HepG2 (cell line): ENCODE results near the gene PRSS2. TPM values are rescaled to one million over a fixed set of nuclear protein-coding genes. Genes with fewer than 3 reads are reported as not detected.

Experiments
- ATAC-seq: fragments of 200-7000 bp; cut with Tn5 transposase; 3 replicates; pipeline ENCODE4 v1.9.1; 2020; ENCODE audit warnings: mild to moderate bottlenecking, moderate library complexity
- BruUV-seq: library from RNA; stranded (reverse); fragments of 400-500 nt; replicated peaks from 2 replicates; lab custom pipeline; 2021; lab: Mats Ljungman, UMichigan
- CTCF ChIA-PET: fragments of 300-600 bp; formaldehyde crosslinking; extraction: SDS; loops from one replicate; lab custom pipeline; 2021; ENCODE audit warnings: low total read pairs, inconsistent platforms, low intra/inter-chr PET ratio; lab: Yijun Ruan, JAX
- POLR2A ChIA-PET: fragments of 350-600 bp; sonication (Branson Sonifier 250); formaldehyde crosslinking; loops from one replicate; lab custom pipeline; 2020; ENCODE audit warnings: antibody characterized with exemption, inconsistent platforms; lab: Yijun Ruan, JAX
- DNase-seq: peaks from one replicate; pipeline ENCODE4 v3.0.0-alpha.2; 2015; ENCODE audit warnings: low spot score
- FAIRE-seq: peaks from 3 replicates; lab custom pipeline; 2011; peaks lifted over from hg19 to GRCh38; lab: Jason Lieb, UNC
- H2AFZ ChIP-seq: one replicate; pipeline ENCODE4 v1.6.1; 2011; ENCODE audit warnings: low read length, inconsistent platforms
- H3K27ac ChIP-seq: fragments of 300-600 bp; 3 replicates; pipeline ENCODE4 v1.8.0; 2011; ENCODE audit warnings: mixed run types, mild to moderate bottlenecking, mixed read lengths, low read length, inconsistent platforms; ENCODE audit not compliant: insufficient read depth; ENCODE audit errors: extremely low read length
- H3K27me3 ChIP-seq, 2 experiments: fragments of 200-600 bp in 1 of 2; 2 replicates in 1 of 2; 3 replicates in 1 of 2; pipeline versions ENCODE4 v1.6.0 to v1.8.0; 2011; ENCODE audit warnings: low read length in 2 of 2, mild to moderate bottlenecking in 2 of 2, moderate library complexity in 2 of 2, inconsistent platforms in 1 of 2; ENCODE audit not compliant: insufficient read depth in 2 of 2, control insufficient read depth in 1 of 2
- H3K36me3 ChIP-seq, 2 experiments: fragments of 200-600 bp in 1 of 2; replicated peaks in 1 of 2; 2 replicates in 1 of 2; 3 replicates in 1 of 2; pipeline versions ENCODE4 v1.5.1 to v1.8.0; 2011; ENCODE audit warnings: low read length in 2 of 2, inconsistent platforms in 1 of 2; ENCODE audit not compliant: insufficient read depth in 2 of 2, control insufficient read depth in 1 of 2
- H3K4me1 ChIP-seq: 2 replicates; pipeline ENCODE4 v1.5.1; 2012; ENCODE audit warnings: low read length, inconsistent platforms; ENCODE audit not compliant: insufficient read depth
- H3K4me2 ChIP-seq: 2 replicates; pipeline ENCODE4 v1.6.0; 2011; ENCODE audit warnings: low read depth, low read length, inconsistent platforms
- H3K4me3 ChIP-seq, 3 experiments: fragments of 200-600 bp in 1 of 3; sonication (generic), shearing (Covaris generic) in 1 of 3; replicated peaks in 1 of 3; 2 replicates each; pipeline ENCODE4 v1.5.1; 2011 to 2016; ENCODE audit warnings: low read length in 3 of 3, inconsistent platforms in 2 of 3, low read depth in 2 of 3, mild to moderate bottlenecking in 2 of 3, control low read depth in 1 of 3, mixed read lengths in 1 of 3; ENCODE audit not compliant: insufficient read depth in 1 of 3
- H3K79me2 ChIP-seq: one replicate; pipeline ENCODE4 v1.6.1; 2011; ENCODE audit warnings: low read length, inconsistent platforms; ENCODE audit not compliant: insufficient read depth
- H3K9ac ChIP-seq: 2 replicates; pipeline ENCODE4 v1.6.0; 2011; ENCODE audit warnings: mild to moderate bottlenecking, low read depth, low read length, inconsistent platforms; ENCODE audit not compliant: insufficient read depth
- H3K9me3 ChIP-seq: 2 replicates; pipeline ENCODE4 v1.5.1; 2012; ENCODE audit warnings: mild to moderate bottlenecking, low read length
- H4K20me1 ChIP-seq: 2 replicates; pipeline ENCODE4 v1.6.0; 2011; ENCODE audit warnings: inconsistent platforms, mild to moderate bottlenecking, low read length, moderate library complexity; ENCODE audit not compliant: insufficient read depth
- CBX2 ChIP-seq, 2 experiments: fragments of 200-600 bp in 1 of 2; sonication (generic); formaldehyde crosslinking in 1 of 2; IDR thresholded peaks; 2 replicates each; pipeline versions ENCODE4 v1.7.0 to v1.8.1; 2018 to 2022; ENCODE audit warnings: low read depth in 2 of 2, low read length in 1 of 2, mild to moderate bottlenecking in 1 of 2, missing genetic modification reagents in 1 of 2
- FOSL1 ChIP-seq: sonication (generic); formaldehyde crosslinking; IDR thresholded peaks from 2 replicates; pipeline ENCODE4 v1.9.0; 2021; ENCODE audit warnings: missing genetic modification reagents, borderline replicate concordance
- MED8 ChIP-seq: sonication (generic); formaldehyde crosslinking; IDR thresholded peaks from 2 replicates; pipeline ENCODE4 v1.8.1; 2023; ENCODE audit warnings: mild to moderate bottlenecking, missing genetic modification reagents; ENCODE audit not compliant: insufficient replicate concordance
- MXD1 ChIP-seq: sonication (generic); formaldehyde crosslinking; IDR thresholded peaks from 2 replicates; pipeline ENCODE4 v1.4.0; 2020; ENCODE audit warnings: mild to moderate bottlenecking, missing genetic modification reagents
- MXD4 ChIP-seq: IDR thresholded peaks from 2 replicates; pipeline ENCODE4 v1.6.1; 2016; ENCODE audit warnings: mild to moderate bottlenecking, missing biosample characterization, missing genetic modification reagents
- SIX4 ChIP-seq: sonication (generic); formaldehyde crosslinking; IDR thresholded peaks from 2 replicates; pipeline ENCODE4 v1.4.0; 2020; ENCODE audit warnings: missing genetic modification reagents
- XBP1 ChIP-seq: sonication (generic); formaldehyde crosslinking; IDR thresholded peaks from 2 replicates; pipeline ENCODE4 v1.5.0; 2020; ENCODE audit warnings: missing genetic modification reagents
- XRCC5 ChIP-seq: fragments of 200-400 bp; formaldehyde crosslinking; optimal IDR thresholded peaks from 2 replicates; pipeline ENCODE3; 2017; ENCODE audit warnings: mild to moderate bottlenecking, low read length
- ZBTB7A ChIP-seq: sonication (generic); formaldehyde crosslinking; IDR thresholded peaks from 2 replicates; pipeline ENCODE4 v1.8.0; 2022; ENCODE audit warnings: mild to moderate bottlenecking, missing genetic modification reagents
- ZFAT ChIP-seq: sonication (generic); formaldehyde crosslinking; conservative IDR thresholded peaks from 2 replicates; pipeline ENCODE4 v1.8.1; 2023; ENCODE audit warnings: missing genetic modification reagents, inconsistent platforms
- ZNF333 ChIP-seq: sonication (generic); formaldehyde crosslinking; IDR thresholded peaks from 2 replicates; pipeline ENCODE4 v1.4.0; 2020; ENCODE audit warnings: mild to moderate bottlenecking, missing genetic modification reagents, borderline replicate concordance
- ZNF687 ChIP-seq: sonication (generic); formaldehyde crosslinking; IDR thresholded peaks from 2 replicates; pipeline ENCODE4 v1.5.1; 2020; ENCODE audit warnings: mild to moderate bottlenecking, missing genetic modification reagents, moderate library complexity
- ZNF83 ChIP-seq: sonication (generic); formaldehyde crosslinking; IDR thresholded peaks from 2 replicates; pipeline ENCODE4 v1.4.0; 2020; ENCODE audit warnings: missing genetic modification reagents, mild to moderate bottlenecking, borderline replicate concordance
- WGBS: methylation state at CpG from one replicate; pipeline ENCODE4 v1.1.6; 2017; ENCODE audit warnings: low lambda C conversion rate; 5-methylcytosine and 5-hydroxymethylcytosine counted together
- in situ Hi-C: cut with HindIII; loops from 2 replicates; pipeline ENCODE4 v1.10.0; 2017; ENCODE audit warnings: low pct_unique_long_range_greater_than_20kb; ENCODE audit not compliant: extremely low pct_ligation_motif_present
- intact Hi-C: fragments of 100-400 bp; cut with micrococcal nuclease; formaldehyde crosslinking; loops from one replicate; pipeline ENCODE4 v1.10.0; 2022; ENCODE audit not compliant: unreplicated experiment
- polyA plus RNA-seq, 8 experiments: library from polyadenylated mRNA; depleted of rRNA in 3 of 8; stranded (reverse) in 7 of 8; unstranded in 1 of 8; fragments of >200 nt; fragmentation: Illumina TruSeq in 4 of 8; extraction: Trizol in 4 of 8; gene quantifications; 2 replicates each; pipeline versions ENCODE4 v1.2.1 to v1.2.3, GENCODE V29; 2011 to 2016; ENCODE audit warnings: low read depth in 4 of 8, missing spikeins in 1 of 8, mixed read lengths in 1 of 8; ENCODE audit not compliant: insufficient read depth in 1 of 8
- total RNA-seq, 5 experiments: library from RNA; depleted of rRNA; stranded (reverse); fragments of >200 nt; fragmentation: Illumina TruSeq; extraction: Trizol; gene quantifications; 2 replicates each; pipeline ENCODE4 v1.2.3, GENCODE V29; 2016; ENCODE audit warnings: low read depth in 1 of 5

Gene PRSS2
- total and polyA plus RNA-seq, 2 of the 13 experiments (the other 11 are each of a cell fraction or from before 2014, with no cell fraction given) = not detected

GRCh38 chr7:142733271-142733670, 37.5 kb upstream of the PRSS2 start (continued):
- no peak for TF ChIP-seq ZNF687
- no peak for TF ChIP-seq ZNF83 (CRISPR knock-in tag)
- no peak for TF ChIP-seq MXD4
- no peak for TF ChIP-seq ZBTB7A
- no peak for TF ChIP-seq ZFAT
- no peak for TF ChIP-seq CBX2 (IDR thresholded peaks at IDR 0.05; ENCODE audit: low read depth, low read length)
- TF ChIP-seq CBX2 (CRISPR knock-in tag; IDR thresholded peaks at IDR 0.05; ENCODE audit: low read depth) = no peak
- TF ChIP-seq, all 625 proteins: peak for 0

GRCh38 chr7:142739923-142740492, 30.8 kb upstream of the PRSS2 start:
- ChIA-PET CTCF (no interaction called here), POLR2A (no interaction called here)
- peak; percentile 59 for ATAC-seq
- Histone ChIP-seq H3K9ac (no peak overlapping the region), H3K4me1 (no peaks in the 10 kb centered on the region), H3K27me3 (no peaks in the 10 kb centered on the region), H3K4me2 (no peak overlapping the region), H3K4me3 (no peak overlapping the region), H2AFZ (no peak overlapping the region), H3K36me3 (no peaks in the 10 kb centered on the region), H4K20me1 (no peaks in the 10 kb centered on the region), H3K9me3 (no peaks in the 10 kb centered on the region), H3K27ac (no peak overlapping the region), H3K79me2 (no peaks in the 10 kb centered on the region)
- no peak for TF ChIP-seq MXD1 (CRISPR knock-in tag)
- TF ChIP-seq XRCC5 = no peak
- no peak for TF ChIP-seq SIX4
- no peak for TF ChIP-seq MED8 (CRISPR knock-in tag)
- TF ChIP-seq ZNF333 (CRISPR knock-in tag) = no peak
- TF ChIP-seq XBP1 (CRISPR knock-in tag) = no peak
- no peak for TF ChIP-seq FOSL1 (CRISPR knock-in tag)
- no peak for DNase-seq
- intact Hi-C loops = no loop called here
- in situ Hi-C loops = no loop called here
- no TSS peak for BruUV-seq
- 4% methylated on average over 2 of the region's 2 CpGs for WGBS
- no peak for FAIRE-seq
